Activated CD8-positive, alpha-beta T cell treated with anti-CD3 and anti-CD28 coated beads, Interleukin-2, amount 10 ng/mL, durations not matched to agents 7 days and 5 days (primary cell): ENCODE data around the gene LFNG. TPM values are rescaled to one million over a fixed set of nuclear protein-coding genes. Genes with fewer than 3 reads are reported as not detected.
A peak's percentile ranks its signal among the peaks of the same experiment; 100 is the strongest.

Source experiments
- ATAC-seq: fragments of 150-1000 bp; cut with Tn5 transposase; one replicate; pipeline ENCODE4 v1.10.0; 2021; ENCODE audit warnings: moderate library complexity
- CTCF ChIA-PET: fragments of 350-600 bp; sonication (Branson Sonifier 250); formaldehyde crosslinking; loops from one replicate; lab custom pipeline; 2021; ENCODE audit warnings: antibody characterized with exemption; lab: Charles Lee
- POLR2A ChIA-PET: fragments of 350-600 bp; sonication (Branson Sonifier 250); formaldehyde crosslinking; loops from one replicate; lab custom pipeline; 2021; ENCODE audit warnings: antibody characterized with exemption; lab: Charles Lee
- DNase-seq: peaks from one replicate; pipeline ENCODE4 v3.0.0-alpha.2; 2020
- H3K27ac Mint-ChIP-seq: one replicate; pipeline ENCODE4 v1.8.0; 2021; ENCODE audit warnings: mild to moderate bottlenecking, mixed read lengths
- H3K27me3 Mint-ChIP-seq: one replicate; pipeline ENCODE4 v1.8.0; 2021; ENCODE audit warnings: low read depth, mixed read lengths
- H3K36me3 Mint-ChIP-seq: one replicate; pipeline ENCODE4 v1.8.0; 2021; ENCODE audit warnings: low read depth, mixed read lengths
- H3K4me1 Mint-ChIP-seq: one replicate; pipeline ENCODE4 v1.8.0; 2021; ENCODE audit warnings: low read depth, mixed read lengths
- H3K4me3 Mint-ChIP-seq: one replicate; pipeline ENCODE4 v1.8.0; 2021; ENCODE audit warnings: mild to moderate bottlenecking, mixed read lengths
- H3K9me3 Mint-ChIP-seq: one replicate; pipeline ENCODE4 v1.8.0; 2022; ENCODE audit warnings: mixed read lengths; ENCODE audit not compliant: insufficient read depth
- total RNA-seq, 2 experiments: library from RNA; stranded (reverse); gene quantifications; one replicate each; pipeline ENCODE4 v1.2.3, GENCODE V29; 2021

Gene LFNG
- total RNA-seq, 2 experiments from 2014 or later: 134 to 136 TPM

GRCh38 chr7:2537981-2538851 is 18.6 kb downstream of the LFNG start:
- peak; percentile 24 for ATAC-seq
- Mint-ChIP-seq H3K4me1 (no peaks in the 10 kb centered on the region), H3K9me3 (no peaks in the 10 kb centered on the region), H3K36me3 (peaks cover 10% of the 10 kb centered on the region), H3K27me3 (no peaks in the 10 kb centered on the region), H3K27ac (no peak overlapping the region), H3K4me3 (no peak overlapping the region)
- no peak for DNase-seq
- POLR2A ChIA-PET: no interaction called here
- CTCF ChIA-PET: no interaction called here

- no peak for ATAC-seq
- H3K9me3 Mint-ChIP-seq: no peaks in the 10 kb centered on the region
These were observed 19.7 kb downstream of the LFNG start for GRCh38 chr7:2539031-2539911.

GRCh38 chr7:2540133-2540532 is 20.6 kb downstream of the LFNG start:
- H3K4me3 Mint-ChIP-seq: no peak overlapping the region
- ChIA-PET POLR2A (interaction anchor here (0.6 to 1.5 kb wide), 2 partner anchors 66 to 170 kb away, joined by 4 read pairs; no protein-coding TSS in a partner anchor), CTCF (interaction anchor here (0.7 kb wide), 2 partner anchors 13 to 72 kb away, joined by 3 to 4 read pairs; no protein-coding TSS in a partner anchor)
- ATAC-seq (no peak), DNase-seq (no peak)
- H3K27me3 Mint-ChIP-seq: no peaks in the 10 kb centered on the region
- no peaks in the 10 kb centered on the region for H3K4me1 Mint-ChIP-seq
- H3K9me3 Mint-ChIP-seq: no peaks in the 10 kb centered on the region
- H3K36me3 Mint-ChIP-seq: peaks cover 16% of the 10 kb centered on the region
- H3K27ac Mint-ChIP-seq: no peak overlapping the region

More at GRCh38 chr7:2539031-2539911, 19.7 kb downstream of the LFNG start:
- peaks cover 13% of the 10 kb centered on the region for H3K36me3 Mint-ChIP-seq
- no peak overlapping the region for H3K4me3 Mint-ChIP-seq
- no peaks in the 10 kb centered on the region for H3K27me3 Mint-ChIP-seq
- no peak for DNase-seq
- H3K27ac Mint-ChIP-seq: no peak overlapping the region
- ChIA-PET POLR2A (no interaction called here), CTCF (no interaction called here)
- no peaks in the 10 kb centered on the region for H3K4me1 Mint-ChIP-seq

GRCh38 chr7:2540641-2541051 is 21.1 kb downstream of the LFNG start:
- no peaks in the 10 kb centered on the region for H3K4me1 Mint-ChIP-seq
- ATAC-seq (no peak), DNase-seq (no peak)
- POLR2A ChIA-PET: interaction anchor here (0.6 to 1.5 kb wide), 2 partner anchors 66 to 169 kb away, joined by 4 read pairs; no protein-coding TSS in a partner anchor
- CTCF ChIA-PET: interaction anchor here (0.7 kb wide), 2 partner anchors 13 to 72 kb away, joined by 3 to 4 read pairs; no protein-coding TSS in a partner anchor
- H3K27me3 Mint-ChIP-seq: no peaks in the 10 kb centered on the region
- no peak overlapping the region for H3K4me3 Mint-ChIP-seq
- H3K27ac Mint-ChIP-seq: no peak overlapping the region
- H3K36me3 Mint-ChIP-seq: peaks cover 17% of the 10 kb centered on the region
- no peaks in the 10 kb centered on the region for H3K9me3 Mint-ChIP-seq

- Mint-ChIP-seq H3K4me1 (no peaks in the 10 kb centered on the region), H3K27ac (no peak overlapping the region), H3K36me3 (peaks cover 22% of the 10 kb centered on the region), H3K27me3 (no peaks in the 10 kb centered on the region), H3K9me3 (no peaks in the 10 kb centered on the region), H3K4me3 (no peak overlapping the region)
- CTCF ChIA-PET: no interaction called here
- POLR2A ChIA-PET: interaction anchor here (0.6 to 1.5 kb wide), 2 partner anchors 14 to 169 kb away, joined by 3 to 4 read pairs; no protein-coding TSS in a partner anchor
- DNase-seq (no peak), ATAC-seq (no peak)
These were observed 21.9 kb downstream of the LFNG start for GRCh38 chr7:2541291-2542010.

GRCh38 chr7:2542011-2542915 is 22.7 kb downstream of the LFNG start:
- Mint-ChIP-seq H3K36me3 (peaks cover 28% of the 10 kb centered on the region), H3K27ac (no peak overlapping the region), H3K4me1 (no peaks in the 10 kb centered on the region), H3K27me3 (no peaks in the 10 kb centered on the region), H3K4me3 (no peak overlapping the region), H3K9me3 (no peaks in the 10 kb centered on the region)
- CTCF ChIA-PET: no interaction called here
- POLR2A ChIA-PET: interaction anchor here (1.0 kb wide), 1 partner anchor 13 kb away, joined by 3 read pairs; the partner anchor contains the start of gene BRAT1
- ATAC-seq: no peak
- DNase-seq: no peak

GRCh38 chr7:2542916-2543871 is 23.6 kb downstream of the LFNG start:
- ChIA-PET POLR2A (interaction anchor here (1.0 kb wide), 1 partner anchor 12 kb away, joined by 3 read pairs; the partner anchor contains the start of gene BRAT1), CTCF (no interaction called here)
- no peaks in the 10 kb centered on the region for H3K4me1 Mint-ChIP-seq
- peaks cover 33% of the 10 kb centered on the region for H3K36me3 Mint-ChIP-seq
- H3K4me3 Mint-ChIP-seq: no peak overlapping the region
- ATAC-seq: no peak
- DNase-seq: no peak
- H3K9me3 Mint-ChIP-seq: no peaks in the 10 kb centered on the region
- H3K27ac Mint-ChIP-seq: peak overlapping the region; percentile 25
- no peaks in the 10 kb centered on the region for H3K27me3 Mint-ChIP-seq

- no peak for DNase-seq
- no peak for ATAC-seq
- no peaks in the 10 kb centered on the region for H3K9me3 Mint-ChIP-seq
- CTCF ChIA-PET: no interaction called here
- peaks cover 37% of the 10 kb centered on the region for H3K36me3 Mint-ChIP-seq
- H3K27me3 Mint-ChIP-seq: no peaks in the 10 kb centered on the region
- H3K4me1 Mint-ChIP-seq: peaks cover 4% of the 10 kb centered on the region
- H3K27ac Mint-ChIP-seq: peak overlapping the region; percentile 6
- H3K4me3 Mint-ChIP-seq: no peak overlapping the region
- POLR2A ChIA-PET: no interaction called here
These were observed 25.1 kb downstream of the LFNG start for GRCh38 chr7:2544541-2545188.

GRCh38 chr7:2545746-2546425 is 26.3 kb downstream of the LFNG start:
- POLR2A ChIA-PET: interaction anchor here (0.7 kb wide), 1 partner anchor 442 kb away, joined by 4 read pairs; no protein-coding TSS in a partner anchor
- Mint-ChIP-seq H3K27me3 (no peaks in the 10 kb centered on the region), H3K36me3 (peaks cover 41% of the 10 kb centered on the region), H3K4me3 (no peak overlapping the region), H3K4me1 (peaks cover 10% of the 10 kb centered on the region), H3K27ac (no peak overlapping the region), H3K9me3 (no peaks in the 10 kb centered on the region)
- CTCF ChIA-PET: interaction anchor here (0.9 kb wide), 1 partner anchor 10 kb away, joined by 4 read pairs; the partner anchor contains the start of gene BRAT1
- ATAC-seq (no peak), DNase-seq (no peak)
